Activated CD4-positive, alpha-beta T cell treated with anti-CD3 and anti-CD28 coated beads, Interleukin-2, amount 50 U/mL, for 4 hours (primary cell): ENCODE results near the gene ABR.
"Not testable (repeated sequence)": the region's sequence is repeated elsewhere in the genome, so short reads cannot be mapped to it uniquely, and the experiment has no call there.

Experiments used
- DNase-seq, 2 experiments: peaks; one replicate each; pipeline ENCODE4 v3.0.0-alpha.2; 2020

ABR gene

GRCh38 chr17:1120596-1121441 lies 59.0 kb downstream of the ABR start:
- no peak for DNase-seq

GRCh38 chr17:1119924-1120323 lies 59.9 kb downstream of the ABR start:
- DNase-seq, result no peak

GRCh38 chr17:1116602-1117001 lies 63.2 kb downstream of the ABR start:
- no peak for DNase-seq

- DNase-seq, result no peak
Observed at GRCh38 chr17:1112875-1113274, 66.9 kb downstream of the ABR start.

- no peak for DNase-seq
Observed at GRCh38 chr17:1111599-1112443, 68.0 kb downstream of the ABR start.

GRCh38 chr17:1110862-1111598 lies 68.8 kb downstream of the ABR start:
- DNase-seq, result no peak

GRCh38 chr17:1110541-1110861 lies 69.3 kb downstream of the ABR start:
- DNase-seq, result no peak

GRCh38 chr17:1109606-1110540 lies 69.9 kb downstream of the ABR start:
- peak; percentile 27 to 32 for DNase-seq

GRCh38 chr17:1108765-1109605 lies 70.8 kb downstream of the ABR start:
- DNase-seq, result peak; percentile 45 to 48

GRCh38 chr17:1108478-1108764 lies 71.4 kb downstream of the ABR start:
- DNase-seq, result no peak

- no peak for DNase-seq
Observed at GRCh38 chr17:1107777-1108477, 71.9 kb downstream of the ABR start.

GRCh38 chr17:1107083-1107776 lies 72.6 kb downstream of the ABR start:
- no peak for DNase-seq

- no peak for DNase-seq
Observed at GRCh38 chr17:1104222-1104621, 75.6 kb downstream of the ABR start.

- no peak for DNase-seq
Observed at GRCh38 chr17:1100382-1100781, 79.4 kb downstream of the ABR start.

- DNase-seq, result no peak
Observed at GRCh38 chr17:1099242-1099641, 80.5 kb downstream of the ABR start.

- not testable (repeated sequence) for DNase-seq
Observed at GRCh38 chr17:1097972-1098744, 81.6 kb downstream of the ABR start.

GRCh38 chr17:1096215-1096614 lies 83.6 kb downstream of the ABR start:
- no peak for DNase-seq

- DNase-seq, result no peak
Observed at GRCh38 chr17:1095853-1096173, 84.0 kb downstream of the ABR start.

GRCh38 chr17:1095090-1095852 lies 84.5 kb downstream of the ABR start:
- DNase-seq, result no peak
